ENCODE data around the gene CGN.

The CGN gene

GRCh38 chr1:151499930-151500329 lies 11.3 kb upstream of the CGN start:
- no peak for TF ChIP-seq CTCF (conservative IDR thresholded peaks at IDR 0.05; ENCODE audit: low read depth, low read length)
- H3K4me3 ChIP-seq (ENCODE audit: low read depth, low read length) = no peak overlapping the region
- no peak for DNase-seq (ENCODE audit: low read depth)

- DNase-seq (ENCODE audit: low read depth) = no peak
These were observed 9.7 kb upstream of the CGN start for GRCh38 chr1:151501474-151501873.

GRCh38 chr1:151502035-151502700 lies 9.0 kb upstream of the CGN start:
- no peak overlapping the region for H3K4me3 ChIP-seq (ENCODE audit: low read depth, low read length)
- TF ChIP-seq CTCF (conservative IDR thresholded peaks at IDR 0.05; ENCODE audit: low read depth, low read length) = no peak
- DNase-seq (ENCODE audit: low read depth) = no peak

More at GRCh38 chr1:151501474-151501873, 9.7 kb upstream of the CGN start:
- TF ChIP-seq CTCF (conservative IDR thresholded peaks at IDR 0.05; ENCODE audit: low read depth, low read length) = peak; percentile 39
- no peak overlapping the region for H3K4me3 ChIP-seq (ENCODE audit: low read depth, low read length)

- no peak for TF ChIP-seq CTCF (conservative IDR thresholded peaks at IDR 0.05; ENCODE audit: low read depth, low read length)
- no peak overlapping the region for H3K4me3 ChIP-seq (ENCODE audit: low read depth, low read length)
- no peak for DNase-seq (ENCODE audit: low read depth)
These were observed 8.1 kb upstream of the CGN start for GRCh38 chr1:151502859-151503780.

- no peak for TF ChIP-seq CTCF (conservative IDR thresholded peaks at IDR 0.05; ENCODE audit: low read depth, low read length)
- H3K4me3 ChIP-seq (ENCODE audit: low read depth, low read length) = no peak overlapping the region
- DNase-seq (ENCODE audit: low read depth) = no peak
These were observed 6.9 kb upstream of the CGN start for GRCh38 chr1:151504252-151504651.

- no peak overlapping the region for H3K4me3 ChIP-seq (ENCODE audit: low read depth, low read length)
- no peak for DNase-seq (ENCODE audit: low read depth)
- no peak for TF ChIP-seq CTCF (conservative IDR thresholded peaks at IDR 0.05; ENCODE audit: low read depth, low read length)
These were observed 6.4 kb upstream of the CGN start for GRCh38 chr1:151504759-151505158.

Measured in choroid plexus epithelial cell (primary cell).